ENCODE measurements around the gene AURKB. TPM values are rescaled to one million over a fixed set of nuclear protein-coding genes. Genes with fewer than 3 reads are reported as not detected.

The AURKB gene
- total and polyA plus RNA-seq, 2 experiments from 2014 or later = 17.8 to 77.7 TPM

- TF ChIP-seq, protein P1, sequence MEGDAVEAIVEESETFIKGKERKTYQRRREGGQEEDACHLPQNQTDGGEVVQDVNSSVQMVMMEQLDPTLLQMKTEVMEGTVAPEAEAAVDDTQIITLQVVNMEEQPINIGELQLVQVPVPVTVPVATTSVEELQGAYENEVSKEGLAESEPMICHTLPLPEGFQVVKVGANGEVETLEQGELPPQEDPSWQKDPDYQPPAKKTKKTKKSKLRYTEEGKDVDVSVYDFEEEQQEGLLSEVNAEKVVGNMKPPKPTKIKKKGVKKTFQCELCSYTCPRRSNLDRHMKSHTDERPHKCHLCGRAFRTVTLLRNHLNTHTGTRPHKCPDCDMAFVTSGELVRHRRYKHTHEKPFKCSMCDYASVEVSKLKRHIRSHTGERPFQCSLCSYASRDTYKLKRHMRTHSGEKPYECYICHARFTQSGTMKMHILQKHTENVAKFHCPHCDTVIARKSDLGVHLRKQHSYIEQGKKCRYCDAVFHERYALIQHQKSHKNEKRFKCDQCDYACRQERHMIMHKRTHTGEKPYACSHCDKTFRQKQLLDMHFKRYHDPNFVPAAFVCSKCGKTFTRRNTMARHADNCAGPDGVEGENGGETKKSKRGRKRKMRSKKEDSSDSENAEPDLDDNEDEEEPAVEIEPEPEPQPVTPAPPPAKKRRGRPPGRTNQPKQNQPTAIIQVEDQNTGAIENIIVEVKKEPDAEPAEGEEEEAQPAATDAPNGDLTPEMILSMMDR (IDR thresholded peaks at IDR 0.05; ENCODE audit: low read depth, low read length) = no peak
- Histone ChIP-seq H3K27ac (no peak overlapping the region), H3K4me1 (ENCODE audit: low read depth) (peaks cover 5% of the 10 kb centered on the region), H3K36me3 (peaks cover 6% of the 10 kb centered on the region), H3K9me3 (ENCODE audit: low read depth) (no peaks in the 10 kb centered on the region), H3K4me3 (no peak overlapping the region), H3K27me3 (no peaks in the 10 kb centered on the region)
- no peak for DNase-seq (ENCODE audit: low read depth in 1 of 2, low spot score in 1 of 2)
Observed at GRCh38 chr17:8204761-8205555, 5.4 kb downstream of the AURKB start.

- TF ChIP-seq, protein P1 (IDR thresholded peaks at IDR 0.05; ENCODE audit: low read depth, low read length) = no peak
Observed at GRCh38 chr17:8192070-8192815, 18.1 kb downstream of the AURKB start.

DNA sequence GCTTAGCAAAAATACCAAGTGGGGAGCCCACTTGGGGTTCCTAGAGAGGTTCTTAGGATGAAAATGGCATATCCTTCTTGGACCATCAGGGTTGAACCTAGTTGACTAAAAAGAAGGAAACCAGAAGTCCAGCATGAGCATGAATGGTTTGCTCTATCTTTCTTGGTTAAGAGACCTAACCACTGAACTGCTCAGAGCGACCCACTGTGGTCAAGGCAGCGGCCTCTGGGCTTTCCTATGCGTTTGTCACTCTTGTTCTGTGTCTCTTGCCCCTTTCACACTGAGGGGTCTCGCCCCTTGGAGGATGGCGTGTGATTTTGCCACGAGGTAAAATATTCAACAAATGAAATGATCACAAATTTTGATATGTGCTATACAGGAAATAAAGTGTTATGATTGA lies 19.9 kb downstream of the AURKB start:
- H3K27ac ChIP-seq = no peak overlapping the region
- no peaks in the 10 kb centered on the region for H3K36me3 ChIP-seq
- H3K9me3 ChIP-seq (ENCODE audit: low read depth) = no peaks in the 10 kb centered on the region
- no peak for DNase-seq (ENCODE audit: low read depth in 1 of 2, low spot score in 1 of 2)
- no peaks in the 10 kb centered on the region for H3K27me3 ChIP-seq
- TF ChIP-seq, protein P1 (IDR thresholded peaks at IDR 0.05; ENCODE audit: low read depth, low read length) = no peak
- peaks cover 10% of the 10 kb centered on the region for H3K4me1 ChIP-seq (ENCODE audit: low read depth)
- H3K4me3 ChIP-seq = peak overlapping the region; percentile 80

More at GRCh38 chr17:8192070-8192815, 18.1 kb downstream of the AURKB start:
- peaks cover 10% of the 10 kb centered on the region for H3K4me1 ChIP-seq (ENCODE audit: low read depth)
- H3K4me3 ChIP-seq = peak overlapping the region; percentile 27
- no peaks in the 10 kb centered on the region for H3K9me3 ChIP-seq (ENCODE audit: low read depth)
- peak overlapping the region; percentile 92 for H3K27ac ChIP-seq
- no peaks in the 10 kb centered on the region for H3K36me3 ChIP-seq
- DNase-seq (ENCODE audit: low read depth in 1 of 2, low spot score in 1 of 2) = peak; percentile 93
- H3K27me3 ChIP-seq = no peaks in the 10 kb centered on the region

DNA sequence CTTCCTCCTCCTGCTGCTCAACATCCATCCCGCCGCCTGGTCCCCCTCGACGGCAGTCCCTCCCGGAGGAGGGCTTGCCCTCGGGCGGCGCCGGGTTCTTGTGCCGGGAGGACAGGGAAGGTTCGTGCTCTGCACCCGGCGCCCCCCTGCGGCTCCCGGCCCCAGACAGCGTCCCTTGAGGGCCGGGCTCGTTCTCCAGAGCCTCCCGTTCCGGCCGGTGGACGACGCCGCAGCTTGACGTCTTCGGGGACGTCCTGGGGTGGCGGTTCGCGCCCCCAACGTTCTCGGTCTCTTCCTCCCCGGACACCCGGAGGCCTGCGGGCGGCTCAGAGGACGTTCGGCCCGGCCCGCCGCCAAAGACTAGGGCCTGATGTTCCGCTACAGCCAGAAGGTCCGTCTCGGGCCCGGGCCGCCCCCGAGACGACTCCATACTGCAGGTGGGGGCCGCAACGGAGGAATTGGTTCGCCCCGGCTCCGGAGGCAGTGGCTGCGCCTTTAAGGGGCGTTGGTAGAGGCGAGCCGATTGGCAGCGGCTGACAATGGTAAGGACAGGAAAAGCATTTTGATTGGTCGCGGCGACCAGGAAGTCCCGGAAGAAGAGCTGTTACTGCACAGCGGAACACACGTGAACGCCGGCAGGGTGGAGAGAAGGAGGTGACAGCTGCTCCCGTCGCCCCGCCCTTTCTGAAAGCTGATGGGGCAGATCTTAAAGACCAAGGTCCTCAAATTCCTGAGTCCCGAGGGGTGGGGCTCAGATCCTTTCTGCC lies 20.5 kb downstream of the AURKB start, which contains the start of gene BORCS6:
TSS of gene BORCS6 (minus strand) at position 470 of the 767 bp plus-strand sequence. CDS start at position 430, 40 bp downstream.
- TF ChIP-seq, protein P1 (IDR thresholded peaks at IDR 0.05; ENCODE audit: low read depth, low read length) = no peak
- peak within 1 kb of the TSS; percentile 87 for H3K27ac ChIP-seq

DNA sequence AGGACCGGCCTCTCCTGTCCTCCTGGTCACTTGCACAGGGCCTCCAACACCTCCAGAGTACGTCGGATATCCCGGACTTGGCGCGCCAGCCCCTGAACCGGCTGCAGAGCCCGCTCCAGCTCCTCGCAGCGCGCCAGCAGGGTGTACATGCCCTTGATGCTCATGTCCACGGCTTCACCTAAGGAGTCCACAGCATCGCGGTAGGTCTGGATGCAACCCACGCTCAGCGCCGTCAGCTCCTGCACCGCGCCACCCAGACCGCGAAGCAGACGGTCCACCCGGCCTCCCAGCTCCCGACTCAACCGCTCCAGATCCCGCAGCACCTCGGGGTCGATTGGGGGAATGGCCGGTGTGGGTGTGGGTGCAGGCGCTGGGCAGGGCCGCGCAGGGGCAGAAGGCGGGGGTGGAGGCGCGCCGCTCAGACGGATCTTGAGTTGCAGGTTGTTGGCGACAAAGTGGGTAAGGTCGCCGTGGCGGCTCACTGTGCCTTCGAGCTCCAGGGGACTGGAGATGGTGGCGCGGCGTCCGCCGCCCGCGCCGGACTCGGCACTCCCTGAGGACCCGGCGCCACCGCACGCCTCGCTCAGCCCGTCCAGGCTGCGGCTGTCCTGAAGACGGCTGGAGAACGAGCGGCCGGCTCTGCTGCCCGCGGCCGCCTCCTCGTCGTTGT lies 21.2 kb downstream of the AURKB start:
- no peak overlapping the region for H3K27ac ChIP-seq
- TF ChIP-seq, protein P1 (IDR thresholded peaks at IDR 0.05; ENCODE audit: low read depth, low read length) = no peak
- H3K4me1 ChIP-seq (ENCODE audit: low read depth) = peaks cover 10% of the 10 kb centered on the region
- H3K9me3 ChIP-seq (ENCODE audit: low read depth) = no peaks in the 10 kb centered on the region
- H3K36me3 ChIP-seq = no peaks in the 10 kb centered on the region
- peak overlapping the region; percentile 80 for H3K4me3 ChIP-seq
- no peak for DNase-seq (ENCODE audit: low read depth in 1 of 2, low spot score in 1 of 2)
- no peaks in the 10 kb centered on the region for H3K27me3 ChIP-seq

More for the DNA sequence above, 20.5 kb downstream of the AURKB start, which contains the start of gene BORCS6:
- Histone ChIP-seq H3K4me3 (peak within 1 kb of the TSS; percentile 80), H3K9me3 (ENCODE audit: low read depth) (no peaks in the 10 kb centered on the region), H3K36me3 (no peaks in the 10 kb centered on the region), H3K4me1 (ENCODE audit: low read depth) (peaks cover 10% of the 10 kb centered on the region), H3K27me3 (no peaks in the 10 kb centered on the region)
- peak; percentile 98 to 99 for DNase-seq (ENCODE audit: low read depth in 1 of 2, low spot score in 1 of 2)
